NCI-H774 (cell line): ENCODE results near the gene MGLL.

ENCODE experiments used
- DNase-seq: peaks from one replicate; lab custom pipeline; 2025; lab: John Stamatoyannopoulos, UW

MGLL gene

DNA sequence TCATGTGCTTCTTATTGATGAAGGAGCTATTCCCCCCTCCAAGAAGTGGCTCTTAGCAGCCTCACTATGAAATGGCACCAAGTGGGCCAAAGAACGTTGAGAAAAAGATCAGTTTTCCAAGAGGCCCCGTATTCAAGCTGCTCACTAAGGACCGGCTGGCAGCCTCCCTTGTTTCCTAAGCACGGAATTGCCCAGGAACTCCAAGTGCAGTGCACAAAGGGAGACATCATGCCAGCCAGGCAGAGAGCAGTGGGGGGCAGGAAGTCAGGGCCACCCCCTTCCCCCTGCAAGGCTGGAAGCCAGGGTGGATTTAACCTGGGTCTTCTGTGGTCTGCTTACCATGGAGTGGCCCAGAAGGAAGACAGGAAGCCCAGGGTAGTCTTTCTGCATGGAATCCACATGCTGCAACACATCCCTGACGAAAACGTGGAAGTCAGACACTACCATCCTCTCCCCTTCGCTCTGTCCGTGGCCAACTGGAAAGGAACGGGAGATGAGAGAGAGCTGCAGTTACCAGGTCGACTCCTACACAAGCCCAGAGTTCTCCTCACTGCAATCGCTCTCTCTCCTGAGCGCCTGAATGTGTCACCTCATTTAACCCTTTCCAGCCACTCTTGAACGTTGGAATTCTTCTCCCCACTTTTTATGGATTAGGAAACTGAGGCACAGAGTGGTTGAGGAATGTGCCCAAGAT lies 100.1 kb downstream of the MGLL start:
- no peak for DNase-seq

DNA sequence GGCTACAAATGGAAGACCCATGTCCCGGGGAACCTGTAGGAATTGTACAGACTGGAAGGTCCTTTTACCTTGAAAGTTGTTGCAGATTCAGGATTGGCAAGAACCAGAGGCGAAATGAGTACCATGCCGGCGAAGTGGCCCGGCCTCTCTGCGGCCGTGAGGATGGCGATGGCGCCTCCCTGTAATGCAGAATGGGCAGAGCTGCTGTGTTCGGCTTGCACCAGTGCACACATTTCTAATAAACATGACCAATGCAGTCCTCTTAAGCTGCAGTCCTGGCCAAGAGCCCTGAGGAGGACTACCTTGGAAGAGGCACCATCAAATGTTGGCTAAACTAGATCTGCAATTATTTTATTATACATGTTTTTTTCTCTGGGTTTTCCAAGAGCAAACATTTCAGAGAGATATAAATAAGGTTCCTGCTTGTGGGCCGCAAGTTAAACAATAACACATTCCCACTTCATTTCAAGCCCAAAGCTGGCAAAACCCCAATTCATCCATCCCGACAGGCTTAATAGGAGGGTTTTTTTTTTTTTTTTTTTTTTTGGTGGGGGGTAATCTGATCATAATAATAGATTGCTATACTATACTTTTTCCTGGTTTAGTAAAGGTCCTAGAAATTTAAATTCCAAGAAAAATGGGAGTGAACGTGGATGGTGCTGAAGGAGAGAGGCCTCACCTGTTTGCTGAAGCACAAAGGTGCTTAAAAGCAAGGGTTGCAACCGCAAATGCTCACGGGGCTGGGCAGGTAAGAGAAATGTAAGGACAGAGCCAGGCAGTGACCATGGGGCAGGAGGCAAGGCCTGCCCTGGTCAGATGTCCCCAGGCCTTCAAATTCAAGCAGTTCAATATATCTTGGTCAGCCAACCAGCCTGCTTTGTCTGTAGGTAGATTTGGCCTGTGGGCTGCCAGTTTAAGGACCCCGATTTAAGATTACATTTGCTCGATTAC lies 101.1 kb downstream of the MGLL start:
- DNase-seq: no peak

DNA sequence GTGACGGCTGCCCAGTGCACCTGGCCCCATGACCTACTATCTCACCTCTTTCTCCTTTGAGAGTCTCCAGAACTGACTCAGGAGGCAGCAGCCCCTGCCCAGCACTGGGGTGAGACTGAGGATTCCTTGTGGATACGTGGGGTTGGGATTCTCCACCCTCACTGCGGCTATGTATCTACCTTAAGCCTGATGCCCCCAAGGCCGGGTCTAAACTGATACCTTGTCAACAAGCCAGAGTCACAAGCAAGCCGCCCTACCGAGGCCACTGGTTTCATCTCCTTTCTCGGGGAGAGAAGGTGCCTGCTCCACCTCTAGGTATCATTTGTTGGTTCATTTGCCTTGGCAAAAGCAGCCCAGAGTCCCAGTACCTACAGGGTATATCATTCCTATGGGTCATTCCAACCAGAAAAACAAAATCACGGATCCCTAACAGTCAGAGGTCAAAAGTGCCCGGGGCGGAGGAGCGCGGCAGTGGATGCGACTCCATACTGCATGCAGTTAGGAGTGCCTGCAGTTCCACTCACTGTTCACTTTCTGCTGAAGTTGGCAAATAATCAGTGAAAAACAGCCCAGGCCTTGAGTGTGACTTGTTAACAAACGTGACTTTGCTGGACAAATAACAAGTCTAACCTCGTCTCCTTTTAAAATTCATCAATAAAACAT lies 102.0 kb downstream of the MGLL start:
- no peak for DNase-seq

DNA sequence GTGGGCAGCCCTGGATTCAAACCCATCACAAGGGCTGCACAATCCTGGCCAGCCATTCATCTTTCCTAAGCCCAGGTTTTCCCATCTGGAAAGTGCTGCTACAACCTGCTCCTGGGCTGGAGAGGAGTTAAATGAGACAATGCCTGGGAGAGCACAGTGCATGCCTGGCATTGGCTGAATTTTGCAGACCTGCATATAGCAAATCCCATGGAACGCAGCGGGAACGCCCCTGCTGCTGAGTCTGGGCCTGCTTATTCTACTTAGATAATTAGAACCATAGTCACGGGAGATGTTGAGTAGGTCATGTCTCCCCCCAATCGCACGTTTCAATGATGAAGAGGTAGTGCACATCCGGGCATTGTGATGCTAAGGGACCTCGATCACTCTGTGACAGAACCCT lies 102.9 kb downstream of the MGLL start:
- DNase-seq: no peak

DNA sequence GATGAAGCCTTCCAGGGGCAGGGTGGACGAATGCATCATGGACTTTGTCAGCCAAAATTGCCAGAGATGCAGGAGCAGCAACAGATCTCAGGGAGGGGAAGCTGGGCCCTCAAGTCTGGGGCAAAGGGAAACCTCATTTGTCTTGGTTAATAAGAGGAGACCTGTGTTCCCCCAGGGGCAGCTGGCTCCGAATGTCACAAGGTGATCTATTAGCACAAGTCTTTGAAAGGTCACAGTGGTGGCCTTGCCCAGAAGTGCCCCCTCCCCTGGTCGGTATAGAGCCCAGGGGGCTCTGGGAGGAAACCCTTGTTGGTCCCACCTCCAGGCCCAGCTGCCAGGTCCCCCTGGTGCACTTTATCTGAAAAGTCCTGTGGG lies 103.4 kb downstream of the MGLL start:
- no peak for DNase-seq

DNA sequence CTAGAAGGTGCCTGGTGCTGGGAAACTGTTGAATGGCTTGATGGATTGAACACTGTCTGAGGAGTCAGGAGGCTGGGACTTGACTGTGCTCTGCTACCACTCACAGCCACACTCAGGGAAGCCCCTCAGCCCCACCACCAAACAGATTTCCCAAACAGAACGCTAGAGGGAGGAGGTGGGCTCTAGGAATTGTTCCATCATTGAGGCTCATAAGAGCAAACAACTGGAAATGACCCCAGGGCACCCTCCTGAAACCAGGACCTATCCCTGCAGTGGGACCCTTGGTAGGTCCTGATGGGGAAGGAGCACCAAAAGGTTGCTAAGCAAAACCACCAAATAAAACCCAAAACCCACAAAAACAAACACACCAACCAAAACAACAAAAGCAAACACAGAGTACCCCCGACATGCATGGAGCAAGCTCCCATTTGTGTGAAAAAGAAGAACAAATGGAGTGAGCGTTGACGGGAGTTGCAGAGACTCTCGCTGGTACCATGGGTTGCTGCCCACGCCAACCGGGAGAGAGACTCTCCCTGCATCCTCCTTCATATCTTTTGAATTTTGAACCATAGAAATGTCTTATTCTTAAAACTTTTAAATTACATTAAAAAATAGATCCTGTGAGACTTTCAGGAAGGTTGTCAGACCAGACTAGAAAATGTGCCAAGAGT lies 103.9 kb downstream of the MGLL start:
- DNase-seq: no peak

DNA sequence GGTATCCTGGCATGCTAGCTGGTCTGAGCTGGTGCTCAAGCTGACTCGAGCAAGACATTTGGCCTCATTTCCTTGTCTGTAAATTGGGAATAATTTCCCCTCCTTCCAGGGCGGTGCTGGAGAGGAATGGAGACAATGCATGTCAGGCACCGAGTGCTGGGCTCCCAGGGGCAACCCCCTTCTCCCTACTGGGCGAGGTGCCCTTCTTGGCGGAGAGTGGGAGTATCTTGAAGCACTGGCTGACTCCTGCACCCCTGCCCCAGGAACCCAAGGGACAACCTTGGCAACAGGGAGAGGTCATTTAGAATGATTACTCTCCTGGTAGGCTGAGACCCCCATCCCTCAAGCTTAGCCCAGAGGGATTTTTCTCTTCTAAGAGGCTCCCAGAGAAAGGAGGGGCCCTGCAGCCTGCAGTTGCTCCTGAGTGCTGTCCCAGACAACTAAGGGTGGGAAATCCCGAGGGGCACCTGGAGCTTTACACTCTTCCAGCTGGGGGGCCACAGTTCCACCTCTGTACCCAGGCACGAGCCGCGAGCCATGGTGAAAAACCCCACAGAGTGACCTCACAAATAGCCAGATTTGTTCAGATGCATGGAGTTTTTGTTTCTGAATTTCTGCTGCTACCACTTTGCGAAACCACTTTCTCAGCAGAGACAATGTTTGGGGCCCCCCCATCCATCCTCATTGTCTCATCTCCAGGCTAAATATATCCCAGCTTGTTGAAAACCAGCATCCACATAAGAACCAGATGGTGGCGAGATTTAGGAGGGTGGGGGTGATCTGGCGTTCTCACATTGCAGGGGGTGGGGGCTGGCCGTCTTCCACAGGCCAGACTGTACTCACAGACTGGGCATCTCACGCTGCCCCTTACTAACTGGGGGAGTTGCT lies 104.7 kb downstream of the MGLL start:
- DNase-seq: no peak

DNA sequence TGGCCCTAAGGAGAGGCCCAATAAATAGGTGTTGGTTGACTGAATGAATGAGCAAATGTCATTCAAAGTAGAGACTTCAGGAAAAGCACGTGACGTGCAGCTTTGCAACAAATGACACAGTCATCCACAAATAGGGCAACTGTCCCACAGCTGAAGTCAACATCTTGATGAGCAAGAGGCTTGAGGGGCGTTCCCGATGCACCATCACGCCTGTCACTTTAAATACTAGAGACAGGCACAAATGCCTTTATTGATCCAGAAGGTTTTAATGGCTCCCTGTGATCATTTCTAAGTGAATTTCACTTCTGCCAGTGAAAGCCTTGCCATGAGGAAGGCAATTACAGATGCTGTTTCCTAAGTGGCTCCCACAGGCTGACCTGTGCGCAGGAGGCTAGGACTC lies 105.9 kb downstream of the MGLL start:
- no peak for DNase-seq

DNA sequence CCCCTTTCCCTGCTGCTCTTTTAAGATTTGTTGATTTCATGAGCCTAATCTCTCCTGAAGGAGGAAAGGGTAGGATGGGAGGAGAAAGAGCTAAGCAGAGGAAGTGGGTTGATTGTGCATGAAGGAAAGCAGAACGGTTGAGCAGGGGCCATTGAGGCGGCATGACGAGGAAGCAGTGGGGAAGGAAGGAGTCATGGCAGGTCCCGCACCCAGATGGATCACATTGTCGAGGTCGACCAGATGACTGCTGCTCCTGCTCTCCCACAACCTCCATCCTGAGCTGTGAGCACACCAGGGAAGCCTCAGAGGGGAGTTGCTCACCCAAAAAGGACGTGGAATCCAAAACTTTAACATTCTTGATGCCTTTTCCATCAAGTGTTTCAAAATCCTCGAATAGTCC lies 106.8 kb downstream of the MGLL start:
- DNase-seq: no peak

DNA sequence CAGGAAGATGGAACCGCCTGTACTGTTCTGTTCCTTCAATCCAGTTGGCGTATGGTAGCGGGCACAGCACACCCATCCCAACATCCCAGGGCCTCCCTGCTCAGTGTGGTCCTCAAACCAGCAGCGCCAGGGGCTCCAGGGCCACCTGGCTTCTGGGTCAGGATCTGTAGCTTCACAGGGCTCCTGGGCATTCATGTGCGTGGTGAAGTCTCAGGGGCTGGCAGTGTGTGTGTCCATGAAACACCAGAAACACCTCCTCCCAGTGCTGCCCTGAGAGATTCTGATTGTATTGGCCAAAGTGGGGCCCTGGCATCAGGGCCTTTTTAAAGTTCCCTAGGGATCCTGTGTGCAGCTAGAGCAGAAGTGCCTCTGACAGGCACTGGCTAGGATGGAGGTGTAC lies 107.4 kb downstream of the MGLL start:
- no peak for DNase-seq

DNA sequence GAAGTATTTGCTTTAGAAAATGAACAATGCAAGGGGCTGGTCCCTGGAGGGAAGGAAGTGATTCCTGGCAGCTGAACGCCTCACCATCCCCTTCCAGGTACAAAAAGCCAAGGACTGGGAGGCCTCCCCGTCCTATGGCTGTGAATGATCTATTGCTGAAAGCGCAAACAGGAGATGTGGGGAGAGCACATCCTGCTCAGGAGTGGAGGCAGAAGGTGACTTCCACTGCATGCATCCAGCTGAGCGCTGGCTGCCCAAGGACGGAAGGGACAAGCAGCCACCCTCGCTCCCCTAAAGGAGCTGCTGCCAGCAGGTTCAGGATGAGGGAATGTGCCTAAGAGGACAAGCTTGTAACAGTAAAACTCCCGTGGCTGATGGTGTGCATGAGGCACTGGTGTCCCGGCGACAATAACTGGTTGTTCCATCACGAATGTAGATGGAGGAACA lies 108.2 kb downstream of the MGLL start:
- DNase-seq: no peak

DNA sequence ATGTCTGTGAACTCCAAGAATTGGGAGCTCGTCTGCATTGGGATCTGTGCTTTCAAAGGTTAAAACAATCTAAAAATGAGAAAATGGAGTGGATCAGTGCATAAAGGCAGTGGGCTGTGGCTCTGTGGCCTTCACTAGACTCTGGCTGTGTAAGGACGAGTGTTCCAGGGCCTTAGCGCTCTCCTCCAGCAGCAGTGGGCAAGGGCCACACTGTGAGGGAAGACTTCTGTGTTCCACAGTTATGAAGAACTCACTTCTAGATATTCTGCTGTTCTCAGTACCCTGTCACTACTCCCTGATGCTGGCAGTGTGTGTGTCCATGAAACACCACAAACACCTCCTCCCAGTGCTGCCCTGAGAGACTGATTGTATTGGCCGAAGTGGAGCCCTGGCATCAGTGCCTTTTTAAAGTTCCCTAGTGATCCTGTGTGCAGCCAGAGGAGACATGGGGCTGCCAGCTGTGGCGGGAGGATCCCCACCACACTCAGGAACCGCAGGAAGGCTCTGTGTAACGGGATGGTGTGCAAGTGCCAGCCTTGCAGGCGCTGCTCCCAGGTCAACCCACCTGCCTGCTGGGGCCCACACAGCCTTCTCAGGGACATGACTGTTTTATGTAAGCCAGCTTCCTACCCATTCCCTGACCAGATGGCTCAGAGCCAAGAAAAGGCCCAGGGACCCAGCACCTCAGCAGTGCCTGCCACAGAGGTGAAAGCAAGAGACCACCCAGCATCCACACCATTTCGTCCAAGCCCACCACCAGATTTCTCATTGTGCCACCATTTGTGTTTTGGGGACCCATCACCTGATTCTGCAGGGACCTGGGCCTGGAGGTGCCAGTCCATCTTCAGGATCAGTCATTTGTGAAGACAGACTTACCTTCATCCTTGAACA lies 109.2 kb downstream of the MGLL start:
- no peak for DNase-seq

DNA sequence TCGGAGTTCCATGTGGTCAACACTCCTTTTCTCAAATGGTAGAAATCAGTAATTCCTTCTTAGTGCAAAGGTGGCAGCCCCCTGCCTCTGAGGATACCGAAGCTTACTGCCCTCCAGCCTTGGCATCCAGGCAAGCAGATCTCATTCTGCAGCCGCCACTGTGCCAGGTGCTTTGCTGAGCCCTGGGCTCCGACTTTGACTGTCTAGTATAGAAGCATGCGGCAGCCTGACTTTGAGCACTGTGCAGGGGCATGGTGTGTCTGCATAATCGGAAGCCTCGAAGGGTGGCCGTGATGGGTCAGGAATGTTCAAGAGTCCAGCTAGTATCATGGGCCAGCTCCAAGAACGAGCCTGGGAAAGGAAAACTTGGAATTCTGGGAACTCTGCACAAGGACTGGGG lies 109.9 kb downstream of the MGLL start:
- DNase-seq: no peak

DNA sequence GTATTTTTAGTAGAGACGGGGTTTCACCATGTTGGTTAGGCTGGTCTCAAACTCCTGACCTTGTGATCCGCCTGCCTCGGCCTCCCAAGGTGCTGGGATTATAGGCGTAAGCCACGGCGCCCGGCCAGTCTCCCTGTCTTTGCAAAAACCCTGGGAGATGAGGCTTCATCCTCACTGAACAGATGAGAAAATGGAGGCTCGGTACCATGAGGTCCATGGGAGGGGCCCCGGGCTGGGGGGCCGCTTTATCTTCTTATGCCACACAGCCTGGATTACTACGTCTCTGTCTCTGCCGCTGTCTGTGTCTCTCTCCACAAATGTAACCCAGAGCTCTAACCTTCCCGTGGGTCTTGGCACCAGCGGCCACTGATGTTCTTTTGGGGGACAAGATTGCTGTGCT lies 110.4 kb downstream of the MGLL start:
- no peak for DNase-seq

DNA sequence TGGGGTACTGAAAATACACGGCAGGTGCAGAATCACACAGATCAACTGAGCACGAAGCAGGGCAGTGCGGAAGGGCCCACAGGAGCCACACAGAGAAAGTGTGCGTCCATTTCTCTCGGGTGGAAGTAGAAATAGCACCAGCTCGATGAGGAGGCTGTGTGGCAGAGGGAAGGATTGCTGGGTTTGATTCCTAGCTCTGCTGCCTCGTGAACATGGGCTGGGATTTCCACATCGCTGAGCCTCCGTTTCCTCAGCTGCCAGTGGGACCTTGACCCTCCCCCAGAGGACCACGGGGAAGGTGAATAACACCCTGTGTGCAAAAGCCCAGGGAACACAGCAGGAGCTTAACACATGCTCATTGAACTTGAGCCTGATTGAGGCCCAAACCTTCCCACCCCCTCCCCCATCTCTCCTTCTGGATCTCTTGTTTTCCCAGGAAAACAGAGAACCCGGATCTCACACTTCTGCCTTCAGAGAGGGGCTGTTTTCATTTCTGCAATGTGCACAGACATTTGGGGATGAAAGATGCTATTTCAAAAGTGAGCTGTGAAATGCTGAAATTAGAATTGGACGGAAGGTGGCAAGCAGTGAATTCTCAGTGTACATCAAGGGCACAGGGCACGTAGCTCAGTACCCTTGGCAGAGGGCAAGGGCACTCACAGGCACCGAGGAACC lies 111.2 kb downstream of the MGLL start:
- no peak for DNase-seq

DNA sequence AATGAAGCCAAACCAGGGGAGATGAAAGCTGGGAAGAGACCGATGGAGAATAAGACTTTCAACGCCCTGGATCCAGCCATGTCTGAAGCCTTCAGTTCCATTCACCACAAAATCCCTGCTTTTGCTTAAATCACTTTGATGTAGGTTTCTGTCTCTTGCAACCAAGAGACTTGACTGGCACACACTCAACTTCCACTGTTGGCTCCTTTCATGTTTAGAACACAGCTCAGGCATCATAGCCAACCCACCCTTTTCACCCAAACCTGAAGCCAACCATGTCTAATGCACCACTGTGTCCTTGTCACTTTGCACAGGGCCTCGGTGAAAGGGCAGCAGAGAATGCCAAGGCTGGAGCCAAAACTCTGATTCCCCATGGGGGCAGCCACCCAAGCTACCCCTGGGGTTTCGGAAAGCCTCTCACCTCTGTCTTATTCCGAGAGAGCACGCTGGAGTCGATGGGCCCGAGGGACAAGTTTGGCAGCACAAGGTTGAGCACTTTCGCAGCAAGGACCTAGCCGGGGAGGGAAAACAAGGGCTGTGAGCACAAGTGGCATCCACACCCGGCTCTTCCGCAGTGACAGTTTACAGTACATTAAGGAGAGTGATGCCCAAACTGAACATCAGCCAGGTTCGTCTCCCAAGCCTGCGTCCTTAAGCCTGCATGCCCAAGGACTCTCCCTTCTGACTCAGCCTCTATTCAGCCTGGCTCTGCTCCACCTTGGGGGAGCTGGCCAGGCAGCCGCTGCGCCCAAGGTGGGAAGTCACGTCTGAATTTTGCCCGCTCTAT lies 112.0 kb downstream of the MGLL start:
- DNase-seq: no peak

DNA sequence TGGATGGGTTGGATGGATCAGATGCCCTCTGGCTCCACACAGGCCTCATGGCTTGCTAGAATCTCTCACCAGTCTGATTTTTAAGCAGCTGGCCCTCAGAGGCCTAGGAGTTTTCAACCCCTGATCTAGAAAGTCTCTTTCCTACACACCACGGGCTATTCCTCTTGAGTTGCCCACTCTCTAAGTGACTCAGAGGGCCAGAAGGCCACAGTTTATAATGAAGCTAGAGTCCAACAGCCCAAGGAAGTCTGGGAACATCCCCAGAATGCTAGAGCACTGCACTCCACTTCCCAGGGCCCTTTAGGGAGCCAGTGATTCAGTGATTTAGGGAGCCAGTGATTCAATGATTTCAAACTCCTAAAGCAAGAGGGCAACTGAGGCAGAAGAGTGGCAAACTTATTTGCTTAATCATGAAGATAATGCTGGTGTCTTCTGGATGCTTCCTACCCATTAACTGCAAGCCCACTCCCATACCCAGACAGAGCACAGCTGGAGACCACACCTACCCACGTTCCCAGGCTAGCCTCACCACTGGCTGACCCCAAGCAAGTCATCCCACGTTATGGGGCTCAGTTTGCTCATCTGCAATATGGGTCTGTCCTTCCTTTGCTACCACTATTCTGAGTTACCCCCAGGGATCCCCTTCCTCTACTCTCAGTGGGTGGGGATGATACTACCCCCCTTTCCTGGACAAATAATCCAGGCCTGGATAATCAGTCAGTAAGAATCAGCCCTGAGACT lies 112.8 kb downstream of the MGLL start:
- no peak for DNase-seq

DNA sequence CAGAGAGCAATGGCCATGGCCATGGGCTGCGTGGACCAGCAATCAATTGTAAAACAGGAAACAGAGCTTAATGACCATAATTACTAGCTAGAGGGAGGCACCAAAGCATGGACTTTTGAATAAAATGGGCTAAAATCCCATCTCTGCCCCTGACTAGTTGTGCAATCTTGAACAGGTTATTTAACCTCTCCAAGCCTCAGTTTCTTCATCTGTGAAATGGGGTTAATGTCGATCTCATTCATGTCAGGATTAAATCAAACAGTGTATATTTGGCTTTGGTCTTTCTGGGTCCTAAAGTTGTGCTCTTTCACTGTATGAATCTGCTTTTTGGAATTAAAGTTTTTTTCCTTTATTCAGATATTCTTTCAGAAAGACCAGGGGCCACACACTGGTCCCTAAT lies 113.5 kb downstream of the MGLL start:
- no peak for DNase-seq
